HEK293 (cell line): ENCODE measurements around the gene HS3ST5.

ENCODE experiments used
- CTCF ChIP-seq: fragments of 450-650 bp; formaldehyde crosslinking; IDR thresholded peaks from 2 replicates; pipeline ENCODE4 v1.5.1; 2016; ENCODE audit warnings: missing biosample characterization, missing genetic modification characterization
- GLI2 ChIP-seq: fragments of 450-650 bp; formaldehyde crosslinking; IDR thresholded peaks from 2 replicates; pipeline ENCODE4; 2017; ENCODE audit warnings: missing biosample characterization, missing genetic modification characterization, low read depth, borderline replicate concordance
- GLIS2 ChIP-seq: fragments of 450-650 bp; formaldehyde crosslinking; IDR thresholded peaks from 2 replicates; pipeline ENCODE4 v1.5.1; 2016; ENCODE audit warnings: missing biosample characterization, missing genetic modification characterization
- REST ChIP-seq: fragments of 450-650 bp; formaldehyde crosslinking; IDR thresholded peaks from 2 replicates; pipeline ENCODE4 v1.5.1; 2016; ENCODE audit warnings: missing biosample characterization, missing genetic modification characterization
- ZBTB1 ChIP-seq: fragments of 450-650 bp; formaldehyde crosslinking; IDR thresholded peaks from 2 replicates; pipeline ENCODE4 v1.5.1; 2016; ENCODE audit warnings: missing biosample characterization, missing genetic modification characterization
- ZBTB8A ChIP-seq: fragments of 450-650 bp; formaldehyde crosslinking; IDR thresholded peaks from 2 replicates; pipeline ENCODE4 v1.5.1; 2016; ENCODE audit warnings: missing biosample characterization, missing genetic modification characterization
- ZNF140 ChIP-seq: fragments of 450-650 bp; formaldehyde crosslinking; IDR thresholded peaks from 2 replicates; pipeline ENCODE4 v1.5.1; 2016; ENCODE audit warnings: missing biosample characterization, missing genetic modification characterization
- ZNF530 ChIP-seq: fragments of 450-650 bp; formaldehyde crosslinking; IDR thresholded peaks from 2 replicates; pipeline ENCODE4 v1.5.1; 2016; ENCODE audit warnings: low read depth, missing biosample characterization, missing genetic modification characterization
- ZNF544 ChIP-seq: fragments of 450-650 bp; formaldehyde crosslinking; IDR thresholded peaks from 2 replicates; pipeline ENCODE4 v1.5.0; 2017; ENCODE audit warnings: missing biosample characterization, missing genetic modification characterization
- ZNF629 ChIP-seq: fragments of 450-650 bp; formaldehyde crosslinking; IDR thresholded peaks from 2 replicates; pipeline ENCODE4 v1.5.1; 2017; ENCODE audit warnings: missing biosample characterization, missing genetic modification characterization
- ZSCAN16 ChIP-seq: fragments of 450-650 bp; formaldehyde crosslinking; IDR thresholded peaks from 2 replicates; pipeline ENCODE4 v1.5.1; 2016; ENCODE audit warnings: missing biosample characterization, missing genetic modification characterization
- TF ChIP-seq, protein P1 (sequence below): fragments of 450-650 bp; formaldehyde crosslinking; IDR thresholded peaks from 2 replicates; pipeline ENCODE4 v1.5.1; 2016; ENCODE audit warnings: missing biosample characterization, missing genetic modification characterization
- TF ChIP-seq, protein P2 (sequence below): fragments of 450-650 bp; formaldehyde crosslinking; IDR thresholded peaks from 2 replicates; pipeline ENCODE4 v1.5.1; 2016; ENCODE audit warnings: missing biosample characterization, missing genetic modification characterization
- TF ChIP-seq, protein P3 (sequence below): fragments of 450-650 bp; formaldehyde crosslinking; IDR thresholded peaks from 2 replicates; pipeline ENCODE4 v1.5.1; 2016; ENCODE audit warnings: missing biosample characterization, missing genetic modification characterization, low read depth

DNA sequence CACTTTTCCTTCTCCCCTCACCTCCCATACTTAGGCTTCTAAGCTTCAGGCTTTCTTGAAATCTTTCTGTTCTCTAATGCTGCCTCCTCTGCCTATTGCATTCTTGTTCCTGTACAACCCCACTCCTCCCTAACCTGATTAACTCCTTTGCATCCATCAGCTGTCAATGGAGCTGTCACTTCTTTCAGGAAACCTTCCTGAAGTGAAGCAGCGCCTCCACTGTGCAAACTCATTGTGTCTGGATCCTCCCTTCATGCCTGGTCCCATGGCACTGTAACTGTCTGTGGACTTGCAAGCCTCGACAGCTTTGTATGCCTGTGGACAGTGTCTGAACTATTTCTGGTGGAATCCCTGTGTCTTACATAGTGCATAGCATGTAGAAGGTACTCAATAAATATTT, 185.0 kb downstream of the HS3ST5 start:
- TF ChIP-seq, protein P1, sequence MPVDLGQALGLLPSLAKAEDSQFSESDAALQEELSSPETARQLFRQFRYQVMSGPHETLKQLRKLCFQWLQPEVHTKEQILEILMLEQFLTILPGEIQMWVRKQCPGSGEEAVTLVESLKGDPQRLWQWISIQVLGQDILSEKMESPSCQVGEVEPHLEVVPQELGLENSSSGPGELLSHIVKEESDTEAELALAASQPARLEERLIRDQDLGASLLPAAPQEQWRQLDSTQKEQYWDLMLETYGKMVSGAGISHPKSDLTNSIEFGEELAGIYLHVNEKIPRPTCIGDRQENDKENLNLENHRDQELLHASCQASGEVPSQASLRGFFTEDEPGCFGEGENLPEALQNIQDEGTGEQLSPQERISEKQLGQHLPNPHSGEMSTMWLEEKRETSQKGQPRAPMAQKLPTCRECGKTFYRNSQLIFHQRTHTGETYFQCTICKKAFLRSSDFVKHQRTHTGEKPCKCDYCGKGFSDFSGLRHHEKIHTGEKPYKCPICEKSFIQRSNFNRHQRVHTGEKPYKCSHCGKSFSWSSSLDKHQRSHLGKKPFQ (tag by site-specific recombination): no peak
- TF ChIP-seq GLIS2 (tag by site-specific recombination) (no peak), CTCF (tag by site-specific recombination) (no peak), ZBTB8A (no peak), REST (tag by site-specific recombination) (no peak), ZSCAN16 (tag by site-specific recombination) (no peak), ZNF140 (tag by site-specific recombination) (no peak), ZBTB1 (tag by site-specific recombination) (no peak), ZNF544 (tag by site-specific recombination) (no peak), ZNF530 (tag by site-specific recombination) (no peak), ZNF629 (tag by site-specific recombination) (no peak), GLI2 (no peak)
- TF ChIP-seq, protein P2, sequence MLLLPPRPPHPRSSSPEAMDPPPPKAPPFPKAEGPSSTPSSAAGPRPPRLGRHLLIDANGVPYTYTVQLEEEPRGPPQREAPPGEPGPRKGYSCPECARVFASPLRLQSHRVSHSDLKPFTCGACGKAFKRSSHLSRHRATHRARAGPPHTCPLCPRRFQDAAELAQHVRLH: no peak
- TF ChIP-seq, protein P3, sequence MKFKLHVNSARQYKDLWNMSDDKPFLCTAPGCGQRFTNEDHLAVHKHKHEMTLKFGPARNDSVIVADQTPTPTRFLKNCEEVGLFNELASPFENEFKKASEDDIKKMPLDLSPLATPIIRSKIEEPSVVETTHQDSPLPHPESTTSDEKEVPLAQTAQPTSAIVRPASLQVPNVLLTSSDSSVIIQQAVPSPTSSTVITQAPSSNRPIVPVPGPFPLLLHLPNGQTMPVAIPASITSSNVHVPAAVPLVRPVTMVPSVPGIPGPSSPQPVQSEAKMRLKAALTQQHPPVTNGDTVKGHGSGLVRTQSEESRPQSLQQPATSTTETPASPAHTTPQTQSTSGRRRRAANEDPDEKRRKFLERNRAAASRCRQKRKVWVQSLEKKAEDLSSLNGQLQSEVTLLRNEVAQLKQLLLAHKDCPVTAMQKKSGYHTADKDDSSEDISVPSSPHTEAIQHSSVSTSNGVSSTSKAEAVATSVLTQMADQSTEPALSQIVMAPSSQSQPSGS (tag by site-specific recombination): no peak
